ENCODE data around the gene BCL2L14.

The BCL2L14 gene, protein sequence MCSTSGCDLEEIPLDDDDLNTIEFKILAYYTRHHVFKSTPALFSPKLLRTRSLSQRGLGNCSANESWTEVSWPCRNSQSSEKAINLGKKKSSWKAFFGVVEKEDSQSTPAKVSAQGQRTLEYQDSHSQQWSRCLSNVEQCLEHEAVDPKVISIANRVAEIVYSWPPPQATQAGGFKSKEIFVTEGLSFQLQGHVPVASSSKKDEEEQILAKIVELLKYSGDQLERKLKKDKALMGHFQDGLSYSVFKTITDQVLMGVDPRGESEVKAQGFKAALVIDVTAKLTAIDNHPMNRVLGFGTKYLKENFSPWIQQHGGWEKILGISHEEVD
- total RNA-seq: 0.20 to 0.87 reads per million in 2 donors

- no peak for DNase-seq
Observed at GRCh38 chr12:12070674-12071656, at the start of gene BCL2L14. TSS of gene BCL2L14 (plus strand) at chr12:12070939. CDS start at chr12:12079306, 8,367 bp downstream.

DNA sequence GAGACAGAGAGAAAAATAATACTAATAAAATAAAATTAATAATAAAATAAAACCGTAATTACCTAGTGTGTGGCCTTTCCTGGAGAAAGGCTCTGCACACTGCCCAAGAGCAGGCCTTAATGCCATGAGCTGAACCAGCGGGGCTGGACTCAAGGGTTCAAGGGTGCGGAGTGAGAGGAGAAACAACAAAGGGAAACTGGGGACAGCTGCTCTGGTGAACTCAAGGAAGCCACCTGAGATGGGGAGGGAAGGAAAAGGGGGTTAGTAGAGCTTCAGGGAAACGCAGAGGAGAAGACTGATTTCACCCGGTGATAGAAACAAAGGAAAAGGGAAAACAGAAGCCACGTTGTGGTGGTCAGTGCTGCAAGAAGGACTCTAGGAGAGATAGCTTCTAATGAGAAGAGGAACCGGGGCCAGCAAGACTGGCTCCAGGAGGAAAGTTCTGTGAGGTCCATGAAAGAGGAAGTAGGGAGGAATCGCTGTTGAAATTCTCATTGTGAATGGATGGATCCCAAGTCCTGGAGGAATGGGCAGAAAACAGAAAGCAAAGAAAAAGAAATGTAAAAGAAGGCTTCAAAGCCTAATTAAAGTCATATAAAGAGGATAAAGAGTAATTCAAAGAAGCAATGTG, 48.3 kb upstream of the BCL2L14 start:
- no peak for DNase-seq

DNA sequence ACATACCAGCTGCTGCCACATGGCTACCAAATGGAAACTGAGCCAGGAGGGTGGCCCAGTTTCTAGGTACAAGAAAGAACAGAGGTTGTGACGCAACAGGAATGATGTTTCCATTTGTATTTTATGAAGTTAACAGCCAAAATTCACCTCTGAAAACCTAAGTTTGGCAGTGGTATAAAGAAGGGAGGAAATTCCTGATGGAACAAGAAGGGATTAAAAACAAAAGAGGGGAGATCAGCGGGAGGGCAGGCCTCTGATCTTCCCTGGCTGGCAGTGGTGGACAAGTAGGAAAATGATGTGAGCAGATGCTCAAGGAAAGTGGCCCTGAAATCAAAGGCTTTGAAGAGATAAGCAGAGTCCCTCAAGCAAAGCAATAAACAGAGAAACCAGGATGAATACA, 47.3 kb upstream of the BCL2L14 start:
- no peak for DNase-seq

DNA sequence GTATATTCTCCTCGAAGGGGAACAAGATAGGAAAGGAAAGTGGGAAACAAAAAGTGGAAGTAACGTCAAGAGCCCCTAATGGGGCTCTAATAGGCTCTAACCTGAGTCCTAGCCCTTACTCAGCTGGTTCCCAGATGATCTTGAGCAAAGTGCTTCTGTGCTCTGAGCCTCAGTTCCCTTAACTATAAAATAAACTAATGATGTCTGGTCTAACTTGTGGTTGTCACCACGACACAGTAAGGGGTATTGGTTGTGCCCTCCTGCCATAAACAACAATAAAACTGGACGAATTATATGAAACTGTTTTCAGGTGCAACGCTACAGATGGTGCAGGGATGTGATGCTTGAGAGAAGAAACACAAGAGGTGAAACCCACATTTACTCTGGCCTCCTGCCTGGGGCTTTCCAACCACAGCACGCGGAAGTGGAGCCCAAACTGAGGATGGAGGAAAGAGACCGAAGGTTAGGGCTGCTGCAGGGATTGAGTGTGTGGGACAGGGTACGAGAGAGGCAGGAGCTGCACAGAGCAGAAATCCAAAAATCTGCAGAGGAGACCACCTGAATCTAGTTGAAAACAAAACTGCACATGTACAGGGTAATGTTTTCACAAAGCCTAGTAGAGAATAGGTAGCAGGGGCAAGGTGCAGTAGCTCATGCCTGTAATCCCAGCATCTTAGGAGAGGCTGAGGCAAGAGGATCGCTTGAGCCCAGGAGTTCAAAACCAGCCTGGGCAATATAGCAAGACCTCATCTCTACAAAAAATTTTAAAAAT, 45.6 kb upstream of the BCL2L14 start:
- DNase-seq: no peak

DNA sequence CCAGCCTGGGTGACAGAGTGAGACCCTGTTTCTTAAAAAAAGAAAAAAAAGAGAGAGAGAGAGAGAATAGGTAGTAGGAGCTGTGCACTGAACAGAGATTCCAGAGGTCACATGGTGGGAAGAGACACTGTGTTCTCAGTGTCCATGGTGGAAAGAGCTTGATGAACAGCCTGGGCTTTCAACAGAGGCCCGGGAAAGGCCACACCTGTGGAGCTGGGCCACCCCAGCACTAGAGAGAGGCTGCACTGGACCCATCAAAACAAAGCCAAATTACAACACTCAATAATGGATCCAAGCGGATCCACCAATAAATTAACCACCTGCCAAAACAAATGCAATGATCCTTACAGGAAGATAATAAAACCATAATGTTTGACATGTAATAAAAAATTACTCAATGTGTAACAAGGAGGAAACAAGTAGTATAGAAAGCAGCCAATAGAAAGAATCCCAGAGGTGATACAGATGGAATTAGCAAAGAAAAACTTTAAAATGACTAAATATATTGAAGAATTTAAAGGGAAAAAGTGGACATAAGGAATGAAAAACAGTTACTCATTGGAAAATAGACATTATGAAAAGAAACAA, 44.8 kb upstream of the BCL2L14 start:
- DNase-seq: no peak

- no peak for DNase-seq
Observed at GRCh38 chr12:12028668-12029402, 41.9 kb upstream of the BCL2L14 start.

GRCh38 chr12:12029653-12030052, 41.1 kb upstream of the BCL2L14 start:
- no peak for DNase-seq

DNA sequence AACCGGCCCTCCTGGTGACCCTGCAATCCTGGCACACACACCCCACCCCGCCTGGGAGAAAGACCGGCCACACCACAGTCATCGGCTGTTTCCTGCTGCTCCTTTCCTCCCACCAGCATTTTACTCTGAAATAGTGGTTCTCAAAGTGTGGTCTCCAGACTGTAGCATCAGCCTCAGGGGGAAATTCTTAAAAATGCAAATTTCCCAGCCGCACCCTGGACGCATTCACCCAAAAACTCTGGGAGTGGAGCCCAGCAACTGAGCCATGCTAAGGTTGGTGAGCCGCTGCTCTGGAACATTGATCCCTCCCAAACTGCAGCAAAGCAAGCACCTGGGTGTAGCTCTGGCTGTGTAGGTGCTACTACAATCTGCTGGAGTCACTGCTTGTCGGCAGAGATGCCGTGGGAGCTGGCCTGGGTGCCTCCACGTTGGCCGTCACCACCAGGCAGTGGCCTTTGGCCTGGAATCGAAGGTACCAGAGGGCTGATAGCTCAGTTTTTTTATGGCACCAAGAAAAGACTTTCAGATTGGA, 38.4 kb upstream of the BCL2L14 start:
- DNase-seq: no peak

GRCh38 chr12:12032851-12033797, 37.6 kb upstream of the BCL2L14 start:
- DNase-seq: no peak

GRCh38 chr12:12033824-12034223, 36.9 kb upstream of the BCL2L14 start:
- no peak for DNase-seq

GRCh38 chr12:12034344-12034743, 36.4 kb upstream of the BCL2L14 start:
- no peak for DNase-seq

DNA sequence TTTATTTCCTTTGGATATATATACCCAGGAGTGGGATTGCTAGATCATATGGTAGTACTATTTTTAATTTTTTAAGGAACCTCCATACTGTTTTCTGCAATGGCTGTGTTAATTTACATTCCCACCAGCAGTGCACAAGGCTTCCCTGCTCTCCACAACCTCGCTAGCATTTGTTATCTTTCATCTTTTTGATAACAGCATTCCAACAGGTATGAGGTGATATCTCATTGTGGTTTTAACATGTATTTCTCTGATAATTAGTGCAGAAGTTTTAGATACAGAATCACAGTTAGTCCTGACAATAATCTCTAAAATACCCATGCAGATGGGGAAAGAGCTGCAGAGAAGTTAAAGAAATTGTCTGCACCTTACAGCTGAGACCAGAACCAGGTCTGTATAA, 35.5 kb upstream of the BCL2L14 start:
- no peak for DNase-seq

DNA sequence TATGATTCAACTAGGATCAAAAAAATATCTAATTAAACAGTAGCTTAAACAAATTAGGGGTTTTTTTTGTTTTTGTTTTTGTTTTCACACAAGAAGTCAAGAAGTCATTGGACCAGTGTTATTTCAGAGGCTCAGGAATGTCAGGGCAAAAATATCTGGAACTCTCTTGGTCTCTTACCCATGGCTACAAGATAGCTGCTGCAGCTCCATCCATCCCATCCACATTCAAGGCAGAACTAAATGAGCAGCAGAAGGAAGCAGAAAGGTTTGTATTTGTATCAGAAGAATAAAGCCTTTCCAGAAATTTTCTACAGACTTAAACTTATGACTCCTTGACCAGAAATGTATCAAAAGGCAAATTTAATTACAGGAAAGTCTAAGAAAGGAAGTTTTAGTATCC, 33.8 kb upstream of the BCL2L14 start:
- DNase-seq: no peak

- no peak for DNase-seq
Observed at GRCh38 chr12:12039897-12040296, 30.8 kb upstream of the BCL2L14 start.

DNA sequence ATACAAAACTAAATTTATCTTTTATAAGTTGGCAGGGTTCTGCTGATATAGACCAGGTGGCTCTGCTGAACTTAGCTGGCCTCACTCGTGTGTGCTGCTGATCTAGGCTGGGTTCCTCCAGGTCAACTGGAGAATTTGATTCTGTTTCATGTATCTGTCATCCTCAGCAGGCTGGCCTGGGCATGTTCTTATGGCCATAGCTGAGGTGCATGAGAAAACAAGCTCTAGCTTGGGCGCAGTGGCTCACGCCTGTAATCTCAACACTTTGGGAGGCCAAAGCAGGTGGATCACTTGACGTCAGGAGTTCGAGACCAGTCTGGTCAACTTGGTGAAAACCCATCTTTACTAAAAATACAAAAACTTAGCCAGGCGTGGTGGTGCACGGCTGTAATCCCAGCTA, 24.3 kb upstream of the BCL2L14 start:
- DNase-seq: no peak

DNA sequence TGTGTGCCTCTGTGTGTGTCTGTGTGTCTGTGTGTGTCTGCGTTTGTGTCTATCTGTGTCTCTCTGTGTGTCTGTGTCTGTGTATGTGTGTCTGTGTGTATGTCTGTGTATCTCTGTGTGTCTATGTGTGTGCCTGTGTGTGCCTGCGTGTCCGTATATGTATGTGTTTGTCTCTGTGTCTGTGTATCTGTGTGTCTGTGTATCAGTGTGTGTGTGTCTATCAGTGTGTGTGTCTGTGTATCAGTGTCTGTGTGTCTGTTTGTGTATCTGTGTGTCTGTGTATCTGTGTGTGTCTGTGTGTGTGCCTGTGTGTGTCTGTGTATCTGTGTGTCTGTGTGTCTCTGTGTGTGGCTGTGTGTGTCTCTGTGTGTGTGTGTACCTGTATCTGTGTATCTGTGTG, 23.1 kb upstream of the BCL2L14 start:
- no peak for DNase-seq

GRCh38 chr12:12048266-12048665, 22.5 kb upstream of the BCL2L14 start:
- DNase-seq: no peak

- no peak for DNase-seq
Observed at GRCh38 chr12:12048714-12049113, 22.0 kb upstream of the BCL2L14 start.

DNA sequence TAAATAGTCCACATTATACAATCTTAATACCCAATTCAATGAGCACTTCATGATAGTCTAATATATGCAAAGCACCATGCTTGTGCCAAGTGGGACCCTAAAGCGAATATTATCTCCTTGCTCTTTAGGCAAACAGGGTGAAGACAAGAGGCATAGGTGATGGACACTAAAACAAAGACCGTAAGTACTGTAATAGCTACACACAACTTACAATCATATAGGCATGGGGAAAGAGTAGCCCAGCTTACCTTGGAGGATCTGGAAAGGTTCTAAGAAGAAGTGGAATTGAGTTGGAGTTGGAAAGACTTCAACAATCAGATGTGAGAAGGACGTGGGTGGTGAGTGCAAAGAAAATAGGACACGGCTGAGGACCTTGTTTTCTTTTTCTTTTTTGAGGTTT, 19.1 kb upstream of the BCL2L14 start:
- DNase-seq: no peak

- DNase-seq: no peak
Observed at GRCh38 chr12:12054993-12055392, 15.7 kb upstream of the BCL2L14 start.
